ENCODE measurements around the gene RNF13. TPM values are rescaled to one million over a fixed set of nuclear protein-coding genes. Genes with fewer than 3 reads are reported as not detected.
A peak's percentile ranks its signal among the peaks of the same experiment; 100 is the strongest.
"Not testable (repeated sequence)": the region's sequence is repeated elsewhere in the genome, so short reads cannot be mapped to it uniquely, and the experiment has no call there.

Gene RNF13
- total RNA-seq, 2 experiments from 2014 or later = 28.8 to 41.2 TPM

DNA sequence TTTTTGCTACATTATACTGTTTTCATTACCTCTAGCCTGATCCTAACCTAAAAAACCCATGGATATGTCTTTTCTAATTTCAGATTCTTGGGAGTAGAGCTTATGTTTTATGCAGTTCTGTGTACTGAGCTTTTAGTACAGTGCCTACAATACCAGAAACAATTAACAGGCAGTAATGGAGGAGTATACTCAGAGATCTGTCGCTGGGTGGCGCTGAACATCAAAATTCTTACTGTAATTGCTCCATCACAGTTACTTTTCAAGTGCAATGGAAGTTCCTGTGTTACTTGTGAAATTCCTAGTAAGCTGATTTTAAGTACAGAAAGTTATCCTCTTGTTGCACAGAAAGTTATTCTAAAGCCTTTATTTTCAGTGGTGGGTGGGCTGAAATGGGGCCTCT lies 66.9 kb downstream of the RNF13 start:
- DNase-seq = peak; percentile 58
- ChIA-PET CTCF (interaction anchor here (0.6 to 1.6 kb wide), 8 partner anchors 20 to 304 kb away, joined by 3 to 6 read pairs (median 4); no protein-coding TSS in a partner anchor), POLR2A (no interaction called here)
- peaks cover 2% of the 10 kb centered on the region for H3K4me1 Mint-ChIP-seq
- intact Hi-C loops (cut with DNase I, micrococcal nuclease) = no loop called here
- no peak overlapping the region for H3K27ac Mint-ChIP-seq
- no peak overlapping the region for H3K4me3 Mint-ChIP-seq
- ATAC-seq = no peak
- peaks cover 9% of the 10 kb centered on the region for H3K9me3 Mint-ChIP-seq (ENCODE audit: low read depth)
- H3K27me3 Mint-ChIP-seq = no peaks in the 10 kb centered on the region
- peaks cover 18% of the 10 kb centered on the region for H3K36me3 Mint-ChIP-seq (ENCODE audit: low read depth)

DNA sequence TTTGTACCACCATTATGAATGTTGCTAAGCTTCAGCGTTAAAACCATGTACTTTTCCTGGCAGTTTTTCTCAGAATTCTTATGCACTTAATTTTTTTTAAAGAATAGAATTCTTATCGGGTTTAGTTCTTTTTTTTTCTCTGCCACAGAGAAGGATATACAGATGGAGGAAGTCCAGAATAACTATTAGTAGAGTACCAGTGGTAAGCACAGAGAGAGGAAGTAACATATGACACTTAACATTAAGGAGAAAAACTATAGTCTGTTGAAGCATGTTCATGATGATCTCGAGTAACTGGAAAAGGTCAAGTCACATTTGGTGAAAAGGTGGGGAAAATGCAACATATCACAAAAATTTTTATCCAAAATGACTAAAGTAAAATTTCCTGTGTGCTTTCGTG lies 68.9 kb downstream of the RNF13 start:
- H3K27ac Mint-ChIP-seq = no peak overlapping the region
- H3K36me3 Mint-ChIP-seq (ENCODE audit: low read depth) = peaks cover 17% of the 10 kb centered on the region
- H3K4me3 Mint-ChIP-seq = no peak overlapping the region
- H3K9me3 Mint-ChIP-seq (ENCODE audit: low read depth) = peaks cover 9% of the 10 kb centered on the region
- H3K4me1 Mint-ChIP-seq = peaks cover 10% of the 10 kb centered on the region
- ATAC-seq = no peak
- ChIA-PET POLR2A (no interaction called here), CTCF (interaction anchor here (0.7 kb wide), 1 partner anchor 25 kb away, joined by 3 read pairs; no protein-coding TSS in a partner anchor)
- no peaks in the 10 kb centered on the region for H3K27me3 Mint-ChIP-seq
- no peak for DNase-seq
- intact Hi-C loops (cut with DNase I, micrococcal nuclease) = no loop called here

DNA sequence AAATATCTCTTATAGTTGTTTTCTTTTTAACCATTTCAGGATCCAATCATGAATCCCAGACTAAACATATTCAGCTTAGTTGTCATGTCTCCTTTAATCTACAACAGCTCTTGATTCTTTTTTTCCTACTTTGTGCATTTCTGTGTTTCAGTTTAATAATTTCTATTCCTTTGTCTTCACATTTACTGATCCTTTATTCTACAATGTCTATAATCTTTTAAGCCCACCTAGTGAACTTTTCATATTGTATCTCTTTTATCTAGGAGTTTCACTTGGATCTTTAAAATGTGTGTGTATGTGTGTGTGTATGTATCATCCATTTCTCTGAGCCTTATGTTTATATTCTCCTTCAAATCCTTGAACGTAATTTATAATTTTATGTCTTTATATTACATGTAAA lies 70.1 kb downstream of the RNF13 start:
- DNase-seq (no peak), ATAC-seq (no peak)
- Mint-ChIP-seq H3K27ac (no peak overlapping the region), H3K4me3 (no peak overlapping the region), H3K9me3 (ENCODE audit: low read depth) (peaks cover 9% of the 10 kb centered on the region), H3K36me3 (ENCODE audit: low read depth) (peaks cover 22% of the 10 kb centered on the region), H3K4me1 (peaks cover 10% of the 10 kb centered on the region), H3K27me3 (no peaks in the 10 kb centered on the region)
- ChIA-PET POLR2A (interaction anchor here (0.7 kb wide), 1 partner anchor 42 kb away, joined by 3 read pairs; no protein-coding TSS in a partner anchor), CTCF (interaction anchor here (1.7 kb wide), 1 partner anchor 8 kb away, joined by 7 read pairs; no protein-coding TSS in a partner anchor)
- intact Hi-C loops (cut with DNase I, micrococcal nuclease) = no loop called here

DNA sequence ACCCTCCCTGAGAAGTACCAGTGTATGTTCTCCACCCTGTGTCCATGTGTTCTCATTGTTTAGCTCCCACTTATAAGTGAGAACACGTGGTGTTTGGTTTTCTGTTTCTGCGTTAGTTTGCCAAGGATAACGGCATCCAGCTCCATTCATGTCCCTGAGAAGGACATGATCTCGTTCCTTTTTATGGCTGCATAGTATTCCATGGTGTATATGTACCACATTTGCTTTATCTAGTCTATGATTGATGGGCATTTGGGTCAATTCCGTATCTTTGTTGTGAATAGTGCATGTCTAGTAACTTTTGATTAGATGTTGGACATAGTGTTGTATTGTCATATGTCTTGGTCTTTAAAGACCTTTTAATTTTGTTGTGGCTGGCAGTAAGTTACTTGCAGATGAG lies 70.8 kb downstream of the RNF13 start:
- DNase-seq; intact Hi-C loops (cut with DNase I, micrococcal nuclease); H3K9me3 Mint-ChIP-seq (ENCODE audit: low read depth); H3K4me3 Mint-ChIP-seq; H3K4me1 Mint-ChIP-seq; H3K27ac Mint-ChIP-seq; POLR2A ChIA-PET; H3K27me3 Mint-ChIP-seq; ATAC-seq: not testable (repeated sequence)
- peaks cover 24% of the 10 kb centered on the region for H3K36me3 Mint-ChIP-seq (ENCODE audit: low read depth)
- CTCF ChIA-PET = interaction anchor here (0.6 to 1.7 kb wide), 3 partner anchors 9 to 860 kb away, joined by 3 to 7 read pairs (median 3); no protein-coding TSS in a partner anchor

DNA sequence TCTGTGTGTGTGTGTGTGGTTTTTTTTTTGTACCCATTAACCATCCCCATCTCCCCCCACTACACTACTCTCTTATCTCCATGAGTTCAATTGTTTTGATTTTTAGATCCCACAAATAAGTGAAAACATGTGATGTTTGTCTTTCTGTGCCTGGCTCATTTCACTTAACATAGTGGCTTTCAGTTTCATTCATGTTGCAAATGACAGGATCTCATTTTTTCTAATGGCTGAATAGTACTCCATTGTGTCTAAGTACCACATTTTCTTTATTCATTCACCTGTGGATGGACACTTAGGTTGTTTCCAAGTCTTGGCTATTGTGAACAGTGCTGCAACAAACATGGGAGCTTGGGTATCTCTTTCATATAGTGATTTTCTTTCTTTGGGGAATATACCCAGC lies 71.8 kb downstream of the RNF13 start:
- H3K27me3 Mint-ChIP-seq; intact Hi-C loops (cut with DNase I, micrococcal nuclease); ATAC-seq; H3K4me1 Mint-ChIP-seq; H3K4me3 Mint-ChIP-seq; DNase-seq; H3K27ac Mint-ChIP-seq; H3K9me3 Mint-ChIP-seq (ENCODE audit: low read depth); POLR2A ChIA-PET; CTCF ChIA-PET: not testable (repeated sequence)
- H3K36me3 Mint-ChIP-seq (ENCODE audit: low read depth) = peaks cover 24% of the 10 kb centered on the region

DNA sequence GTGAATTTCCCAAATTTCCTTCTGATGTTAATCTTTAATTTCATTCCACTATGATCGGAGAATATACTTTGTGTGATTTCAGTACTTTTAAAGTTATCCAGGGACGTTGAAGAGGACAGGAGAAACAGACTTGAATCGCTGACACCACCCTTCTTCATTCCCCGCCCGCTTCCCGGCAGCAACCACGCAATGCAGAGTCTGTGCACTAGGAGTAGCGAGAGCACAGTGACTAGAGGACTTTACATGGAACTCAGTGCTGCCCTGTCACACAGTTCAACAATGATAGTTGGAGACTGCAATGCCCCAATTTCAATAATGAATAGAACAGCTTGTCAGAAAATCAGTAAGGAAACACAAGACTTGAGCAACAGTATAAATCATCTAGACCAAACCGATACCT lies 73.9 kb downstream of the RNF13 start:
- Mint-ChIP-seq H3K27me3 (no peaks in the 10 kb centered on the region), H3K4me3 (no peak overlapping the region), H3K9me3 (ENCODE audit: low read depth) (peaks cover 9% of the 10 kb centered on the region), H3K27ac (no peak overlapping the region), H3K36me3 (ENCODE audit: low read depth) (peaks cover 28% of the 10 kb centered on the region), H3K4me1 (peaks cover 16% of the 10 kb centered on the region)
- DNase-seq (no peak), ATAC-seq (no peak)
- intact Hi-C loops (cut with DNase I, micrococcal nuclease) = no loop called here
- ChIA-PET POLR2A (no interaction called here), CTCF (interaction anchor here (0.5 to 0.9 kb wide), 2 partner anchors 23 to 1752 kb away, joined by 3 read pairs; no protein-coding TSS in a partner anchor)

DNA sequence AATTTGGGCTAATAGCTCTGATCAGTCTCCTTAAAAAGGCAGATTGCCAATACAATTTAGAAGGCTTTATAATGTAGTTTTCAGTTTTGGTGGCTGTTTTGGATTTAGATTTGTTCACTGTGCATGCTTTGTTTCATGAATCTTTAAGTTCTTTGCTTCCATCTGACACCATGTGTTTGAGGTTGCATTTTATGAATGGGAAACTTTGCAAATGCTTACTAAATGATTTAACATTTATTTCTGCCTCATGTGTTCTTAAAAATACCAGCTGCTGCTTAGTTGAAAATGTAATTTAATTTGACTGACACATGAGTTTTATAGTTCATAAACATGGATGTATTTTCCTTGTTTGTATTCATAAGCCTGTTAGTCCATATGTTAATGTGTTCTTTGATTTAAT lies 78.6 kb downstream of the RNF13 start:
- CTCF ChIA-PET = no interaction called here
- peaks cover 6% of the 10 kb centered on the region for H3K4me1 Mint-ChIP-seq
- POLR2A ChIA-PET = no interaction called here

DNA sequence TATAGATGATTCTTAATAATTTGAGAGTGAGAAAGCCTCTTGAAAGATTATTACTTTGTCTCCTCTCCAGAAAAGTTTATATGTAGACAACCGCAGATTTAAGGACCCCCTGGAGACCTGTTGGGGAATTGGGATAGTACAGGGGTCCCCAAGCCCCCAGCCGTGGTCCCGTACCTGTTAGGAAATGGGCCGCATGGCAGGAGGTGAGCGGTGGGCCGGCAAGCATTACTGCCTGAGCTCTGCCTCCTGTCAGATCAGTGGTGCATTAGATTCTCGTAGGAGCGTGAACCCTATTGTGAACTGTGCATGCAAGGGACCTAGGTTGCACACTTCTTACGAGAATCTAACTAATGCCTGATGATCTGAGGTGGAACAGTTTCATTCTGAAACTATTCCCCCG lies 79.4 kb downstream of the RNF13 start:
- ChIA-PET CTCF (no interaction called here), POLR2A (no interaction called here)
- DNase-seq = no peak
- Mint-ChIP-seq H3K4me3 (no peak overlapping the region), H3K36me3 (ENCODE audit: low read depth) (peaks cover 14% of the 10 kb centered on the region), H3K9me3 (ENCODE audit: low read depth) (no peaks in the 10 kb centered on the region), H3K4me1 (peaks cover 6% of the 10 kb centered on the region), H3K27me3 (no peaks in the 10 kb centered on the region), H3K27ac (no peak overlapping the region)
- ATAC-seq = no peak
- intact Hi-C loops (cut with DNase I, micrococcal nuclease) = no loop called here

More for the DNA sequence above, 78.6 kb downstream of the RNF13 start:
- ATAC-seq (no peak), DNase-seq (no peak)
- no peaks in the 10 kb centered on the region for H3K9me3 Mint-ChIP-seq (ENCODE audit: low read depth)
- intact Hi-C loops (cut with DNase I, micrococcal nuclease) = no loop called here
- H3K27me3 Mint-ChIP-seq = no peaks in the 10 kb centered on the region
- H3K4me3 Mint-ChIP-seq = no peak overlapping the region
- no peak overlapping the region for H3K27ac Mint-ChIP-seq
- peaks cover 18% of the 10 kb centered on the region for H3K36me3 Mint-ChIP-seq (ENCODE audit: low read depth)

DNA sequence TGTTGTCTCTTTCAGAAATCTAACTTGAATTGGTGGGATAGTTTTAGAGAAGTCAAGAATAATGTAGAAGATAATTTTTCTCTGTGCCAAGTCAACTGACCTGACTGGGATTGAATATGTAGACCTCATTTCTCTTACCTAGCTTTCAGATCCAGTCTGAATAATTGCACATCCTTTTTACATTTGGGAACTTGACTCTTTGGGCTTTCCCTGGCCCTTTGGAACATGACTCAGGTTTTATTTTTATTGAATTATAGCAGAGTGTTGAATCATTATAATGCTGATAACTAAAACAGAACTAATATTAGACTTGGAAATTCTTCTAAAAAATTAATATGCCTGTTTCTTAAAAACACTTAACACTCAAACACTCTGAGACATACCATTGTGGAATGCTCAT lies 81.2 kb downstream of the RNF13 start:
- ChIA-PET CTCF (interaction anchor here (1.6 kb wide), 1 partner anchor 86 kb away, joined by 5 read pairs; no protein-coding TSS in a partner anchor), POLR2A (no interaction called here)
- intact Hi-C loops (cut with DNase I, micrococcal nuclease) = no loop called here
- no peak for DNase-seq
- ATAC-seq = no peak
- Mint-ChIP-seq H3K4me3 (no peak overlapping the region), H3K27ac (no peak overlapping the region), H3K9me3 (ENCODE audit: low read depth) (no peaks in the 10 kb centered on the region), H3K4me1 (peaks cover 6% of the 10 kb centered on the region), H3K36me3 (ENCODE audit: low read depth) (peaks cover 14% of the 10 kb centered on the region), H3K27me3 (no peaks in the 10 kb centered on the region)

DNA sequence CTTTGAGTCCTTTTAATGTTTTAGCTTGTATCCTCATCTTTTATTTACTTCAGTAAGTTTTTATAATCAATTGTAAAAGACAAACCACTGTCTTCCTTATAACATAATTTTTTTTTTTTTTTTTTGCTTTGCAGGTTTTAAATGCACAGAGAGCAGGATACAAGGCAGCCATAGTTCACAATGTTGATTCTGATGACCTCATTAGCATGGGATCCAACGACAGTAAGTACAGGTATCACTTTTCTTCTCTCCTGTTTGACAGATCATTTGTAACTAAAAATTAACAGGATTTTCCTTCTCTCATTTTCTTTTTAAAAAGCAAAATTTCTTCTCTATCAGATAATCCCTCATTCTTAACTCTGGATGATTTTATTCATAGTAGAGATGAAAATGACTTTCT lies 82.3 kb downstream of the RNF13 start:
- H3K9me3 Mint-ChIP-seq (ENCODE audit: low read depth) = no peaks in the 10 kb centered on the region
- intact Hi-C loops (cut with DNase I, micrococcal nuclease) = no loop called here
- CTCF ChIA-PET = interaction anchor here (0.6 to 1.6 kb wide), 5 partner anchors 10 to 571 kb away, joined by 3 to 5 read pairs (median 3); no protein-coding TSS in a partner anchor
- H3K36me3 Mint-ChIP-seq (ENCODE audit: low read depth) = peaks cover 18% of the 10 kb centered on the region
- DNase-seq (no peak), ATAC-seq (no peak)
- peaks cover 6% of the 10 kb centered on the region for H3K4me1 Mint-ChIP-seq
- POLR2A ChIA-PET = no interaction called here
- H3K4me3 Mint-ChIP-seq = no peak overlapping the region
- H3K27me3 Mint-ChIP-seq = no peaks in the 10 kb centered on the region
- no peak overlapping the region for H3K27ac Mint-ChIP-seq

DNA sequence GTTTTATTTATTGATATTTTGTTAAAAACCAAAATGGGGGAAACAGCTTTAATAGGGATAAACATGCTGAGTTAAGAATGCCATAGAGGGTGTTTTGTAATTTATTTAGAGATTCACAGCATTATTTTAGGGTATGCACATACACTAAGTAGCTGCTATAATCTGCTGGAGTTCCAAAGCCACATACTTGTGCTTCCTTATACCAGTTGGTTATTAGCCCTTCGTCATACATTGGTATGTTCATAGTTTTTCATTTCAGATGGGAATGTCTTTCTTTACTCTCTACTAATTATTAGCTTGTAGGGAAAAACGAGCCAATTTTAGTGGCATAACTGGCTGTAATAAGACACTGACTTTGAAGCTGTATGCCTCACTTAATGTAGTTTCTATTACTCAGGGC lies 82.8 kb downstream of the RNF13 start:
- Mint-ChIP-seq H3K27ac (no peak overlapping the region), H3K27me3 (no peaks in the 10 kb centered on the region), H3K4me1 (peaks cover 4% of the 10 kb centered on the region), H3K4me3 (no peak overlapping the region), H3K36me3 (ENCODE audit: low read depth) (peaks cover 16% of the 10 kb centered on the region), H3K9me3 (ENCODE audit: low read depth) (no peaks in the 10 kb centered on the region)
- ChIA-PET CTCF (interaction anchor here (0.6 to 1.6 kb wide), 4 partner anchors 9 to 289 kb away, joined by 3 to 5 read pairs (median 3); no protein-coding TSS in a partner anchor), POLR2A (no interaction called here)
- intact Hi-C loops (cut with DNase I, micrococcal nuclease) = no loop called here
- DNase-seq = no peak
- ATAC-seq = no peak

DNA sequence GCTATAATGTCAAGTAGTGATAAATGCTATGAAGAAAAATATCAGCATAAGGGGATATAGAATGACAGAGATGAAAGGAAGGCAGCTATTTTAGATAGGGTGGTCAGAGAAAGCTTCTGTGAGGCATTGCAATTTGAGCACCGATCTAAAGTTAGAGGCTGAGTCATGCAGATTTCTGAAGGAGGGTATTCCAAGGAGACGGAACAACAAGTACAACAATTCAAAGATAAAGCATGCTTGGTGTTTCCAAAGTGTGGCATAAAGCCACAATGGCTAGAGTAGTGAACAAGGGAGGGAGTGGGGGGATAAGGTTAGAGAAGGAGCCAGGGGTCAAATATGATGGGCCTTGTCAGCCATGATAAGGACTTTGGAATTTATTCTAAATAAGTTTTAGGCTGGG lies 85.8 kb downstream of the RNF13 start:
- no peaks in the 10 kb centered on the region for H3K9me3 Mint-ChIP-seq (ENCODE audit: low read depth)
- peaks cover 2% of the 10 kb centered on the region for H3K4me1 Mint-ChIP-seq
- H3K36me3 Mint-ChIP-seq (ENCODE audit: low read depth) = peaks cover 14% of the 10 kb centered on the region
- intact Hi-C loops (cut with DNase I, micrococcal nuclease) = no loop called here
- no peaks in the 10 kb centered on the region for H3K27me3 Mint-ChIP-seq
- ATAC-seq = no peak
- CTCF ChIA-PET = interaction anchor here (0.6 kb wide), 1 partner anchor 27 kb away, joined by 3 read pairs; no protein-coding TSS in a partner anchor
- H3K27ac Mint-ChIP-seq = no peak overlapping the region
- DNase-seq = no peak
- no peak overlapping the region for H3K4me3 Mint-ChIP-seq
- POLR2A ChIA-PET = no interaction called here

All from activated CD4-positive, alpha-beta T cell treated with anti-CD3 and anti-CD28 coated beads for 36 hours (primary cell).